Activated naive CD4-positive, alpha-beta T cell treated with anti-CD3 and anti-CD28 coated beads, Interleukin-2, amount 50 U/mL, for 24 hours (primary cell): ENCODE results near the gene PITX3.
"Not testable (repeated sequence)": the region's sequence is repeated elsewhere in the genome, so short reads cannot be mapped to it uniquely, and the experiment has no call there.

Experiments used
- H3K27ac Mint-ChIP-seq: one replicate; pipeline ENCODE4 v1.8.0; 2021; ENCODE audit warnings: mild to moderate bottlenecking, mixed read lengths
- H3K27me3 Mint-ChIP-seq: one replicate; pipeline ENCODE4 v1.8.0; 2021; ENCODE audit warnings: mixed read lengths
- H3K36me3 Mint-ChIP-seq: one replicate; pipeline ENCODE4 v1.8.0; 2021; ENCODE audit warnings: mixed read lengths
- H3K4me1 Mint-ChIP-seq: one replicate; pipeline ENCODE4 v1.8.0; 2021; ENCODE audit warnings: mixed read lengths
- H3K4me3 Mint-ChIP-seq: one replicate; pipeline ENCODE4 v1.8.0; 2021; ENCODE audit warnings: mild to moderate bottlenecking, mixed read lengths
- H3K9me3 Mint-ChIP-seq: one replicate; pipeline ENCODE4 v1.8.0; 2021; ENCODE audit warnings: mixed read lengths

Gene PITX3

GRCh38 chr10:102222797-102223196 is 18.5 kb downstream of the PITX3 start:
- Mint-ChIP-seq H3K4me1 (peaks cover 16% of the 10 kb centered on the region), H3K36me3 (no peaks in the 10 kb centered on the region), H3K27ac (no peak overlapping the region), H3K27me3 (peaks cover 12% of the 10 kb centered on the region), H3K4me3 (no peak overlapping the region), H3K9me3 (no peaks in the 10 kb centered on the region)

- no peaks in the 10 kb centered on the region for H3K36me3 Mint-ChIP-seq
- no peaks in the 10 kb centered on the region for H3K4me1 Mint-ChIP-seq
- no peak overlapping the region for H3K27ac Mint-ChIP-seq
- peaks cover 3% of the 10 kb centered on the region for H3K27me3 Mint-ChIP-seq
- no peak overlapping the region for H3K4me3 Mint-ChIP-seq
- no peaks in the 10 kb centered on the region for H3K9me3 Mint-ChIP-seq
Measured at GRCh38 chr10:102220612-102221011, 20.7 kb downstream of the PITX3 start.

DNA sequence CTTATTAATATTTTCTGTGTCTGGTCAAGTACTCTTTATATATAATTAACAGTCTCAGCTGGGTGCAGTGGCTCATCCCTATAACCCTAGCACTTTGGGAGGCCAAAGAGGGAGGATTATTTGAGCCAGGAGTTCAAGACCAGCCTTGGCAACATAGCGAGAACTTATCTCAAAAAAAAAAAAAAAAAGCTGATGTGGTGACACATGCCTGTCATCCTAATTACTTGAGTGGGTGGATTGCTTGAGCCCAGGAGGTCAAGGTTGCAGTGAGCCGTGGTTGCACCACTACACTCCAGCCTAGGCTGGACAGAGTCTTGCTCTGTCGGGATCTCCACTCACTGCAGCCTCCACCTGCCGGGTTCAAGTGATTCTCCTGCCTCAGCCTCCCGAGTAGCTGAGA is 21.9 kb downstream of the PITX3 start:
- no peaks in the 10 kb centered on the region for H3K36me3 Mint-ChIP-seq
- H3K27me3 Mint-ChIP-seq, result peaks cover 3% of the 10 kb centered on the region
- H3K9me3 Mint-ChIP-seq, result no peaks in the 10 kb centered on the region
- H3K4me1 Mint-ChIP-seq, result no peaks in the 10 kb centered on the region
- no peak overlapping the region for H3K27ac Mint-ChIP-seq
- H3K4me3 Mint-ChIP-seq, result no peak overlapping the region

GRCh38 chr10:102213599-102213998 is 27.7 kb downstream of the PITX3 start:
- not testable (repeated sequence) for H3K4me1 Mint-ChIP-seq, H3K4me3 Mint-ChIP-seq, H3K27ac Mint-ChIP-seq, H3K36me3 Mint-ChIP-seq, H3K9me3 Mint-ChIP-seq, H3K27me3 Mint-ChIP-seq

- no peaks in the 10 kb centered on the region for H3K9me3 Mint-ChIP-seq
- H3K27me3 Mint-ChIP-seq, result no peaks in the 10 kb centered on the region
- no peak overlapping the region for H3K27ac Mint-ChIP-seq
- no peak overlapping the region for H3K4me3 Mint-ChIP-seq
- H3K4me1 Mint-ChIP-seq, result no peaks in the 10 kb centered on the region
- no peaks in the 10 kb centered on the region for H3K36me3 Mint-ChIP-seq
Measured at GRCh38 chr10:102211615-102212299, 29.6 kb downstream of the PITX3 start.

DNA sequence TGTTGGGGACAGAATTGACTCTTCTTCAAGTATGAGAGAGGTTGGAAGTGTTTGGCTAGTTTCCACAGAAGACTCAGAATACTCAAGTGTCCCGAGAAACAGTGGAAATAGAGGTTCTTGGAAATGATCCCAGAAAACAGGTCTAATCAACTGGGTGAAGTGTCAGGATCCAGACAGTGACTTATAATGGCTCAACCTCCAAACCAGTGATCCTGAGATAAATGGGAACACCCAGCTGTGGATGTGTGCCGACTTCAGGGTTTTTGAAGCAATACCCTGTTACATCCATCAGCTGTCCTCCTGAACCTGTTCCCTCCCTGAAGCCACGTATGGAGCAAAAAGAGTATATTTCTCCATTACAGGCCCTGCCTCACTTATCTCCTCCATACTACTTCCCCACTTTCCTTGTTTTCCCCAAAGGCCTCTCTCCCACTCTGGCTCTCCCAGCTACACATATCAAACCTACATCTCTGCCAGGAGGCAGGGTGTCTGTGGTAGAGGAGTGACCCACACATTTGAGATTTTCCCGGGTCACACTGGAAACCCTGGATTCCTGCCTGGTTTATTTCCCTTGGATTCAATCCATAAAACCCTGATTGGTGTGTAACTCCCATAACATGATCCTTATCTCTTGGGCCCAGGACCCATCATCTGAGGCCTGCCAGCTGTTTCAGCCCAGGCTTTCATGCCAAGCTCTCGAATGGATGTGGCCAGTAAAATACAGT is 32.8 kb downstream of the PITX3 start:
- H3K4me1 Mint-ChIP-seq, result no peaks in the 10 kb centered on the region
- H3K9me3 Mint-ChIP-seq, result no peaks in the 10 kb centered on the region
- H3K27me3 Mint-ChIP-seq, result no peaks in the 10 kb centered on the region
- peaks cover 2% of the 10 kb centered on the region for H3K36me3 Mint-ChIP-seq
- H3K4me3 Mint-ChIP-seq, result no peak overlapping the region
- no peak overlapping the region for H3K27ac Mint-ChIP-seq

DNA sequence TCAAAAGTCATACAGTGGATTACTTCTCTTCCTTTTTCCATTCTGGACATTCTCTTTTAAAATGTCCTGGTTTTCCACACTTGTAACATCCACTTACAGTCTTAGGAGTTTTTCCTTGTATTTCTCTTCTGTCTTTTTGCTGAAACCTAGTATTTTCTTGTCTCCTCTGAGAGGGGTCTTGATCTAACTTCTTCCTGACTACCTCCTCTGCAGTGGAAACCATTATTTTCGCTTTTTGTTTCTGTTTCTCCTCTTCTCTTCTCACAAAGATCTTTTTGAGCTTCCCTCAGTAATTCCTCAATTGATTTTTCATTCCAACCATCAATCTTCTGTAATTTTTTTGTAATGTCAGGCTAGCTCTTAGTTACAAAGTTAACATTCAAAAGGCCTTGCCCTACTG is 38.9 kb downstream of the PITX3 start:
- H3K4me1 Mint-ChIP-seq, result no peaks in the 10 kb centered on the region
- peaks cover 2% of the 10 kb centered on the region for H3K36me3 Mint-ChIP-seq
- no peak overlapping the region for H3K27ac Mint-ChIP-seq
- H3K4me3 Mint-ChIP-seq, result no peak overlapping the region
- no peaks in the 10 kb centered on the region for H3K27me3 Mint-ChIP-seq
- no peaks in the 10 kb centered on the region for H3K9me3 Mint-ChIP-seq

- H3K27ac Mint-ChIP-seq, result no peak overlapping the region
- H3K4me1 Mint-ChIP-seq, result no peaks in the 10 kb centered on the region
- no peaks in the 10 kb centered on the region for H3K27me3 Mint-ChIP-seq
- H3K4me3 Mint-ChIP-seq, result no peak overlapping the region
- no peaks in the 10 kb centered on the region for H3K9me3 Mint-ChIP-seq
- H3K36me3 Mint-ChIP-seq, result peaks cover 2% of the 10 kb centered on the region
Measured at GRCh38 chr10:102200751-102201640, 40.3 kb downstream of the PITX3 start.

DNA sequence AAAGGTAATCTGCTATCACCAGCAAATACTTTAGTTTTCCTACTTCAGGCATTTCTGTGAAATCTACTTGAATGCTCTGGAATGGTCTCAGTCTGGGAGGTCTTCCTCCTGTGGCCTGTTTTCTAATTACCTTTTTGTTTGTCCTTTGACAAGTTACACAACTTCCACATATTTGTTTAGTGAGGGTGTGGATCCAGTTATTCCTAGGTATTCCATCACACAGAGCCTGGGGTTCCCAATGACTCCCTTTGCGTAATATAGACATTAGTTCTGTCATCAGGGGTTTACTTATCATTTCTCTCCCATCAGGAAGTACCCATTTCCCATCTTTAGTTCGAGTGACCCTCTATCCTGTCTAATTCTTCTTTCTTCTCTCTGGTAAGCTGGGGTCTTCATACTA is 43.3 kb downstream of the PITX3 start:
- Mint-ChIP-seq H3K9me3 (no peaks in the 10 kb centered on the region), H3K27ac (no peak overlapping the region), H3K4me1 (no peaks in the 10 kb centered on the region), H3K36me3 (no peaks in the 10 kb centered on the region), H3K4me3 (no peak overlapping the region), H3K27me3 (no peaks in the 10 kb centered on the region)

GRCh38 chr10:102196893-102197292 is 44.4 kb downstream of the PITX3 start:
- Mint-ChIP-seq H3K27me3 (no peaks in the 10 kb centered on the region), H3K27ac (no peak overlapping the region), H3K9me3 (no peaks in the 10 kb centered on the region)

DNA sequence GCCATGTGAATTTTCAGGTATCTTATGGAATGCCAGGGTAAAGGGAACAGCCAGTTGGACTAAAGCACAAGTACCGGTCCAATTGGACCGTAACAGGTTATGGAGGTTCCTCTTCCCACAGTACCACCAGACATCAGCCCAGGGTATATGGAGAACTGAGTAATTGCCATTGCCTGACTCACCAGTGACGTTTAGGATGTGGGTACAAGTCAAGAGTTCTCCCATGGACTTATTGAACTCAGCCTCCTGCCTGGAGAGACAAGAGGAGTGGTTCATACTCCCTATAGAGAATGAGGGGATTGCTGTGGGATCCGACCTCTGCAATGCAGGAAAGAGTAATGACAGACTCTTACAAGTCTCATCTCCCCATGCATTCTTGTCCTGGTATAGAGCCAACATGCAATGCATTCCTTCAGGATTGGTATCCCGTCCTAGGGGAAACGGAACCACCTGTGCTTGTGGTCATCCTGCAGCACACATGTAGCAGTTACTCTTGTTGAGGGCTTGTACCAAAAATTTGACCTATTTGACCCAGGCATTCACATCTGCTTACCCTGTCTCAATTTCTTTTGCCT is 45.9 kb downstream of the PITX3 start:
- Mint-ChIP-seq H3K9me3 (no peaks in the 10 kb centered on the region), H3K36me3 (no peaks in the 10 kb centered on the region), H3K27me3 (no peaks in the 10 kb centered on the region)

More at GRCh38 chr10:102196893-102197292, 44.4 kb downstream of the PITX3 start:
- H3K4me3 Mint-ChIP-seq, result no peak overlapping the region
- H3K4me1 Mint-ChIP-seq, result no peaks in the 10 kb centered on the region
- H3K36me3 Mint-ChIP-seq, result no peaks in the 10 kb centered on the region

GRCh38 chr10:102191956-102192355 is 49.4 kb downstream of the PITX3 start:
- no peaks in the 10 kb centered on the region for H3K27me3 Mint-ChIP-seq
- no peaks in the 10 kb centered on the region for H3K9me3 Mint-ChIP-seq
- H3K27ac Mint-ChIP-seq, result no peak overlapping the region
- H3K4me3 Mint-ChIP-seq, result no peak overlapping the region
- no peaks in the 10 kb centered on the region for H3K36me3 Mint-ChIP-seq
- H3K4me1 Mint-ChIP-seq, result peaks cover 15% of the 10 kb centered on the region

More for the DNA sequence above, 45.9 kb downstream of the PITX3 start:
- no peaks in the 10 kb centered on the region for H3K4me1 Mint-ChIP-seq
- no peak overlapping the region for H3K4me3 Mint-ChIP-seq
- no peak overlapping the region for H3K27ac Mint-ChIP-seq

DNA sequence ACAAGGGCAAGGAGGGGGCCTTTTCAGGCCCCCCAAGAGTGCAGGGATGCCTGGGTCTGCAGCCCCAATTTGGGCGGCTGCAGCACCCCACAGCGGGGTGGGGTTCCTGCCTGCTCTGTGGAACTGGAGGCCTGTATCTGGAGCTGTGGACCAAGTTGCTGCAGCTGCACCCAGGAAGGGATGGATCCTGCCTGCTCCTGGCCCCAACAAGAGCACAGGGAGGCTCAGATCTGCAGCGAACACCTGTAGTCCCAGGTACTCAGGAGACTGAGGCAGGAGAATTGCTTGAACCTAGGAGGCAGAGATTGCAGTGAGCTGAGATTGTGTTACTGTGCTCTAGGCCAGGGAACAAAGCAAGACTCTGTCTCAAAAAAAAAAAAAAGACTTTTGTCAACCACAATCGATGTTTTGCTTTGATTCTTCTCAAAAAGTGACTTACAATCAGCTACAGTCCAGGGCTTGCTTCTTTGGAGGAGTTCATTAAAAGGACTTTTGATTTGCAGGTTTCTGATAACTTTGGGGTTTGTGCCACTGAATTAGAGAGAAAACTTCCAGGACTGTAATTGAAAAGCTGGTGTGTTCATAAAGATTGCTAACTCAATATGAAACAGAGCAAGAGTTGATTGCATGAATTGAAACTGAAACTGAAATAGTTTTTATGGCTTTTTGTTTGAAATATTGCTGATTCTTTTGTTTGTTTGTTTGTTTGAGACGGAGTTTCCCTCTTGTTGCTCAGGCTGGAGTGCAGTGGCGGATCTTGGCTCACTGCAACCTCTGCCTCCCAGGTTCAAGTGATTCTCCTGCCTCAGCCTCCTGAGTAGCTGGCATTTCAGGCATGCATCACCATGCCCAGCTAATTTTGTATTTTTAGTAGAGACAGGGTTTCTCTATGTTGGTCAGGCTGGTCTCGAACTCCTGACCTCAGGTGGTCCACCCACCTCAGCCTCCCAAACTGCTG is 52.1 kb downstream of the PITX3 start:
- peak overlapping the region; percentile 70 for H3K27ac Mint-ChIP-seq
- peaks cover 15% of the 10 kb centered on the region for H3K4me1 Mint-ChIP-seq
- H3K27me3 Mint-ChIP-seq, H3K9me3 Mint-ChIP-seq, H3K36me3 Mint-ChIP-seq: not testable (repeated sequence)
- H3K4me3 Mint-ChIP-seq, result peak overlapping the region; percentile 42

- Mint-ChIP-seq H3K27ac (no peak overlapping the region), H3K27me3 (no peaks in the 10 kb centered on the region), H3K9me3 (no peaks in the 10 kb centered on the region), H3K4me3 (no peak overlapping the region), H3K4me1 (peaks cover 15% of the 10 kb centered on the region), H3K36me3 (peaks cover 3% of the 10 kb centered on the region)
Measured at GRCh38 chr10:102188298-102188940, 52.9 kb downstream of the PITX3 start.
